Liver (tissue), 9 donors: ENCODE results near the gene NUDT15. TPM values are rescaled to one million over a fixed set of nuclear protein-coding genes. Genes with fewer than 3 reads are reported as not detected.
"Not testable (repeated sequence)": the region's sequence is repeated elsewhere in the genome, so short reads cannot be mapped to it uniquely, and the experiment has no call there.

Experiments used
- DNase-seq: peaks from one replicate; pipeline ENCODE4 v3.0.0-alpha.2; 2017; ENCODE audit warnings: low spot score
- H3K27ac ChIP-seq, 2 donors: one replicate each; pipeline ENCODE4 v1.7.0; 2013; ENCODE audit warnings: inconsistent platforms in 2 of 2, low read length in 2 of 2, control low read depth in 1 of 2, low read depth in 1 of 2, mild to moderate bottlenecking in 1 of 2
- H3K27me3 ChIP-seq, 4 donors: one replicate each; pipeline versions ENCODE4 v1.6.1 to v1.7.0; 2013; ENCODE audit warnings: low read length in 3 of 4, inconsistent platforms in 1 of 4, mild to moderate bottlenecking in 1 of 4, moderate library complexity in 1 of 4; ENCODE audit not compliant: control insufficient read depth in 4 of 4, insufficient read depth in 4 of 4
- H3K36me3 ChIP-seq, 4 donors: one replicate each; pipeline versions ENCODE4 v1.6.1 to v1.7.0; 2013; ENCODE audit warnings: low read length in 3 of 4, mild to moderate bottlenecking in 3 of 4, low read depth in 1 of 4, moderate library complexity in 1 of 4; ENCODE audit not compliant: control insufficient read depth in 4 of 4, insufficient read depth in 3 of 4
- H3K4me1 ChIP-seq, 4 donors: one replicate each; pipeline versions ENCODE4 v1.6.1 to v1.7.0; 2013; ENCODE audit warnings: low read length in 3 of 4, mild to moderate bottlenecking in 3 of 4, moderate library complexity in 1 of 4; ENCODE audit not compliant: control insufficient read depth in 4 of 4, insufficient read depth in 4 of 4
- H3K4me3 ChIP-seq, 3 donors: one replicate each; pipeline versions ENCODE4 v1.6.1 to v1.7.0; 2013; ENCODE audit warnings: low read length in 3 of 3, control low read depth in 1 of 3, low read depth in 1 of 3, mild to moderate bottlenecking in 1 of 3
- H3K9ac ChIP-seq, 2 donors: one replicate each; pipeline ENCODE4 v1.7.0; 2013; ENCODE audit warnings: low read length in 2 of 2, mild to moderate bottlenecking in 2 of 2, moderate library complexity in 2 of 2, control low read depth in 1 of 2, low read depth in 1 of 2
- H3K9me3 ChIP-seq, 4 donors: one replicate each; pipeline versions ENCODE4 v1.6.1 to v1.7.0; 2013; ENCODE audit warnings: low read length in 3 of 4; ENCODE audit not compliant: control insufficient read depth in 4 of 4
- ATF3 ChIP-seq: IDR thresholded peaks from 2 replicates; pipeline ENCODE4 v1.6.1; 2016; ENCODE audit warnings: antibody characterized with exemption
- CTCF ChIP-seq: fragments of 150-350 bp; IDR thresholded peaks from 2 replicates; pipeline ENCODE4 v1.5.1; 2017; ENCODE audit warnings: improper control_type of control experiment, low read depth, low read length; ENCODE audit not compliant: missing input control
- EGR1 ChIP-seq, 2 donors: IDR thresholded peaks; 2 replicates each; pipeline ENCODE4 v1.6.1; 2016 to 2018; ENCODE audit warnings: antibody characterized with exemption in 2 of 2, low read depth in 2 of 2
- GABPA ChIP-seq, 2 donors: IDR thresholded peaks in 1 of 2; conservative IDR thresholded peaks in 1 of 2; 2 replicates each; pipeline ENCODE4 v1.6.1; 2016; ENCODE audit warnings: antibody characterized with exemption in 2 of 2, mild to moderate bottlenecking in 1 of 2, moderate library complexity in 1 of 2
- HNF4A ChIP-seq, 2 donors: conservative IDR thresholded peaks; 2 replicates each; pipeline ENCODE4 v1.6.1; 2016; ENCODE audit warnings: antibody characterized with exemption in 2 of 2, mild to moderate bottlenecking in 2 of 2
- HNF4G ChIP-seq: IDR thresholded peaks from 2 replicates; pipeline ENCODE4 v1.6.1; 2016; ENCODE audit warnings: antibody characterized with exemption
- JUND ChIP-seq, 2 donors: IDR thresholded peaks; 2 replicates each; pipeline ENCODE4 v1.6.1; 2016; ENCODE audit warnings: antibody characterized with exemption in 2 of 2
- NR2F2 ChIP-seq: IDR thresholded peaks from 2 replicates; pipeline ENCODE4 v1.6.1; 2016; ENCODE audit warnings: antibody characterized with exemption
- RAD21 ChIP-seq, 2 donors: IDR thresholded peaks; 2 replicates each; pipeline ENCODE4 v1.6.1; 2016; ENCODE audit warnings: antibody characterized with exemption in 2 of 2, mild to moderate bottlenecking in 2 of 2
- RXRA ChIP-seq, 2 donors: IDR thresholded peaks; 2 replicates each; pipeline ENCODE4 v1.6.1; 2017 to 2018; ENCODE audit warnings: antibody characterized with exemption in 2 of 2, mild to moderate bottlenecking in 1 of 2
- SP1 ChIP-seq: IDR thresholded peaks from 2 replicates; pipeline ENCODE4 v1.6.1; 2018; ENCODE audit warnings: antibody characterized with exemption, mild to moderate bottlenecking
- YY1 ChIP-seq: IDR thresholded peaks from 2 replicates; pipeline ENCODE4 v1.6.1; 2016; ENCODE audit warnings: antibody characterized with exemption, mild to moderate bottlenecking
- ZBTB33 ChIP-seq: IDR thresholded peaks from 2 replicates; pipeline ENCODE4 v1.6.1; 2016; ENCODE audit warnings: antibody characterized with exemption
- WGBS: extraction: QIAGEN DNeasy Blood & Tissue Kit; methylation state at CpG from one replicate; pipeline ENCODE4 v1.1.7; 2013; 5-methylcytosine and 5-hydroxymethylcytosine counted together
- polyA plus RNA-seq, 2 donors: library from polyadenylated mRNA; stranded (reverse) in 1 of 2; unstranded in 1 of 2; fragments of 200-250 nt in 1 of 2; fragments of >200 nt in 1 of 2; fragmentation: Nextera tagmentation in 1 of 2; extraction: Ambion mirVana in 1 of 2; gene quantifications; one replicate each; pipeline versions ENCODE4 v1.2.1 to v1.2.3, GENCODE V29; 2013 to 2015
- total RNA-seq, 2 donors: library from RNA; depleted of rRNA; stranded (reverse); fragments of >200 nt; gene quantifications; one replicate each; pipeline ENCODE4 v1.2.3, GENCODE V29; 2014
- TF ChIP-seq, protein P1 (sequence below): IDR thresholded peaks from 2 replicates; pipeline ENCODE4 v1.6.1; 2016; ENCODE audit warnings: antibody characterized with exemption
- TF ChIP-seq, protein P2 (sequence below): IDR thresholded peaks from 2 replicates; pipeline ENCODE4 v1.6.1; 2016; ENCODE audit warnings: antibody characterized with exemption, mild to moderate bottlenecking
- donor health status: healthy.
- donor health status: healthy.
- donor health status: healthy.
- donor health status: healthy.
- donor health status: healthy.

The NUDT15 gene
- total and polyA plus RNA-seq, 4 donors: 6.0 to 7.7 (median 6.9) TPM

GRCh38 chr13:48055712-48056111, 18.2 kb downstream of the NUDT15 start:
- Histone ChIP-seq H3K4me3 (no peak overlapping the region), H3K27ac (no peak overlapping the region), H3K36me3 (peaks cover 6 to 28% (median 17%) of the 10 kb centered on the region in 4 donors), H3K27me3 (no peaks in the 10 kb centered on the region), H3K9ac (no peak overlapping the region), H3K9me3 (no peaks in the 10 kb centered on the region), H3K4me1 (no peaks in the 10 kb centered on the region)
- 95% methylated on average over 5 of the region's 5 CpGs for WGBS
- DNase-seq: no peak
- TF ChIP-seq, protein P1, sequence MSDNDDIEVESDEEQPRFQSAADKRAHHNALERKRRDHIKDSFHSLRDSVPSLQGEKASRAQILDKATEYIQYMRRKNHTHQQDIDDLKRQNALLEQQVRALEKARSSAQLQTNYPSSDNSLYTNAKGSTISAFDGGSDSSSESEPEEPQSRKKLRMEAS: no peak
- TF ChIP-seq HNF4A (conservative IDR thresholded peaks at IDR 0.05) (no peak), ATF3 (no peak), RXRA (IDR thresholded peaks at IDR 0.05) (no peak), NR2F2 (no peak), RAD21 (IDR thresholded peaks at IDR 0.05) (no peak), EGR1 (IDR thresholded peaks at IDR 0.05; ENCODE audit: low read depth in 2 of 2) (no peak), HNF4G (no peak), JUND (IDR thresholded peaks at IDR 0.05) (no peak), YY1 (no peak), ZBTB33 (no peak), SP1 (no peak), CTCF (no peak), GABPA (IDR thresholded peaks at IDR 0.05 in 1 of 2, conservative IDR thresholded peaks at IDR 0.05 in 1 of 2) (no peak)
- TF ChIP-seq, protein P2, sequence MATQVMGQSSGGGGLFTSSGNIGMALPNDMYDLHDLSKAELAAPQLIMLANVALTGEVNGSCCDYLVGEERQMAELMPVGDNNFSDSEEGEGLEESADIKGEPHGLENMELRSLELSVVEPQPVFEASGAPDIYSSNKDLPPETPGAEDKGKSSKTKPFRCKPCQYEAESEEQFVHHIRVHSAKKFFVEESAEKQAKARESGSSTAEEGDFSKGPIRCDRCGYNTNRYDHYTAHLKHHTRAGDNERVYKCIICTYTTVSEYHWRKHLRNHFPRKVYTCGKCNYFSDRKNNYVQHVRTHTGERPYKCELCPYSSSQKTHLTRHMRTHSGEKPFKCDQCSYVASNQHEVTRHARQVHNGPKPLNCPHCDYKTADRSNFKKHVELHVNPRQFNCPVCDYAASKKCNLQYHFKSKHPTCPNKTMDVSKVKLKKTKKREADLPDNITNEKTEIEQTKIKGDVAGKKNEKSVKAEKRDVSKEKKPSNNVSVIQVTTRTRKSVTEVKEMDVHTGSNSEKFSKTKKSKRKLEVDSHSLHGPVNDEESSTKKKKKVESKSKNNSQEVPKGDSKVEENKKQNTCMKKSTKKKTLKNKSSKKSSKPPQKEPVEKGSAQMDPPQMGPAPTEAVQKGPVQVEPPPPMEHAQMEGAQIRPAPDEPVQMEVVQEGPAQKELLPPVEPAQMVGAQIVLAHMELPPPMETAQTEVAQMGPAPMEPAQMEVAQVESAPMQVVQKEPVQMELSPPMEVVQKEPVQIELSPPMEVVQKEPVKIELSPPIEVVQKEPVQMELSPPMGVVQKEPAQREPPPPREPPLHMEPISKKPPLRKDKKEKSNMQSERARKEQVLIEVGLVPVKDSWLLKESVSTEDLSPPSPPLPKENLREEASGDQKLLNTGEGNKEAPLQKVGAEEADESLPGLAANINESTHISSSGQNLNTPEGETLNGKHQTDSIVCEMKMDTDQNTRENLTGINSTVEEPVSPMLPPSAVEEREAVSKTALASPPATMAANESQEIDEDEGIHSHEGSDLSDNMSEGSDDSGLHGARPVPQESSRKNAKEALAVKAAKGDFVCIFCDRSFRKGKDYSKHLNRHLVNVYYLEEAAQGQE: no peak

- not testable (repeated sequence) for DNase-seq, H3K9me3 ChIP-seq, H3K4me3 ChIP-seq, H3K27ac ChIP-seq, H3K36me3 ChIP-seq, H3K9ac ChIP-seq, H3K4me1 ChIP-seq, H3K27me3 ChIP-seq
- 96% methylated on average over 6 of the region's 6 CpGs for WGBS
These were observed 21.0 kb downstream of the NUDT15 start for GRCh38 chr13:48058536-48058935.

DNA sequence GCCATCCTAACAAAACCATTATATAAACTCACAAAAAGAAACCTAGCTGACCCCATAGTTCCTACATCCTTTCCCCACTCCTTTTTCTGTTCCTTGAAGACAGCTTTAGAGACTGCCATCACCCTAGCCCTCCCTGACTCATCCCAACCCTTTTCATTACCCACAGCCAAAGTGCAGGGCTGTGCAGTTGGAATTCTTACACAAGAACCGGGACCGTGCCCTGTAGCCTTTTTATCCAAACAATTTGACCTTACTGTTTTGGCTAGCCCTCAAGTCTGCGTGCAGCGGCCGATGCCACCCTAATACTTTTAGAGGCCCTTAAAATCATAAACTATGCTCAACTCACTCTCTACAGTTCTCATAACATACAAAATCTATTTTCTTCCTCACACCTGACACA, 22.4 kb downstream of the NUDT15 start:
- not testable (repeated sequence) for H3K9me3 ChIP-seq, H3K4me1 ChIP-seq, H3K36me3 ChIP-seq, H3K4me3 ChIP-seq, H3K27me3 ChIP-seq, H3K27ac ChIP-seq, H3K9ac ChIP-seq, DNase-seq
- 94% methylated on average over 5 of the region's 5 CpGs for WGBS
